Stomach (tissue), 4 donors: ENCODE measurements around the gene FASTKD1.
"Not testable (repeated sequence)": the region's sequence is repeated elsewhere in the genome, so short reads cannot be mapped to it uniquely, and the experiment has no call there.

Source experiments
- EP300 ChIP-seq: sonication (generic); formaldehyde crosslinking; IDR thresholded peaks from one replicate; pipeline ENCODE4 v1.6.1; 2017; ENCODE audit warnings: antibody characterized with exemption
- POLR2A ChIP-seq, 4 donors: fragments of 450-650 bp; IDR thresholded peaks; one replicate each; pipeline ENCODE4 v1.6.1; 2016; ENCODE audit warnings: antibody characterized with exemption in 4 of 4, control low read depth in 2 of 4, mild to moderate bottlenecking in 1 of 4, moderate library complexity in 1 of 4
- POLR2AphosphoS5 ChIP-seq, 3 donors: sonication (generic); formaldehyde crosslinking; IDR thresholded peaks; one replicate each; pipeline ENCODE4 v1.6.1; 2016; ENCODE audit warnings: antibody characterized with exemption in 3 of 3
- TF ChIP-seq, protein P1 (sequence below), 7 experiments: fragments of 450-650 bp in 4 of 7; fragments of 200-600 bp in 3 of 7; sonication (generic) in 3 of 7; IDR thresholded peaks; one replicate each; pipeline ENCODE4 v1.5.1; 2016 to 2019; ENCODE audit warnings: antibody characterized with exemption in 7 of 7, control low read depth in 2 of 7, mild to moderate bottlenecking in 1 of 7

DNA sequence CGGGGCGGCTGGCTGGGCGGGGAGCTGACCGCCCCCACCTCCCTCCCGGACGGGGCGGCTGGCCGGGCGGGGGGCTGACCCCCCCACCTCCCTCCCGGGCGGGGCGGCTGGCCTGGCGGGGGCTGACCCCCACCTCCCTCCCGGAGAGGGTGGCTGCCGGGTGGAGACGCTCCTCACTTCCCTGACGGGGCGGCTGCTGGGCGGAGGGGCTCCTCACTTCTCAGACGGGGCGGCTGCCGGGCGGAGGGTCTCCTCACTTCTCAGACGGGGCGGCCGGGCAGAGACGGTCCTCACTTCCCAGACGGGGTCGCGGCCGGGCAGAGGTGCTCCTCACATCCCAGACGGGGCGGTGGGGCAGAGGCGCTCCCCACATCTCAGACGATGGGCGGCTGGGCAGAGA, 1.6 kb upstream of the FASTKD1 start:
- TF ChIP-seq, protein P1, sequence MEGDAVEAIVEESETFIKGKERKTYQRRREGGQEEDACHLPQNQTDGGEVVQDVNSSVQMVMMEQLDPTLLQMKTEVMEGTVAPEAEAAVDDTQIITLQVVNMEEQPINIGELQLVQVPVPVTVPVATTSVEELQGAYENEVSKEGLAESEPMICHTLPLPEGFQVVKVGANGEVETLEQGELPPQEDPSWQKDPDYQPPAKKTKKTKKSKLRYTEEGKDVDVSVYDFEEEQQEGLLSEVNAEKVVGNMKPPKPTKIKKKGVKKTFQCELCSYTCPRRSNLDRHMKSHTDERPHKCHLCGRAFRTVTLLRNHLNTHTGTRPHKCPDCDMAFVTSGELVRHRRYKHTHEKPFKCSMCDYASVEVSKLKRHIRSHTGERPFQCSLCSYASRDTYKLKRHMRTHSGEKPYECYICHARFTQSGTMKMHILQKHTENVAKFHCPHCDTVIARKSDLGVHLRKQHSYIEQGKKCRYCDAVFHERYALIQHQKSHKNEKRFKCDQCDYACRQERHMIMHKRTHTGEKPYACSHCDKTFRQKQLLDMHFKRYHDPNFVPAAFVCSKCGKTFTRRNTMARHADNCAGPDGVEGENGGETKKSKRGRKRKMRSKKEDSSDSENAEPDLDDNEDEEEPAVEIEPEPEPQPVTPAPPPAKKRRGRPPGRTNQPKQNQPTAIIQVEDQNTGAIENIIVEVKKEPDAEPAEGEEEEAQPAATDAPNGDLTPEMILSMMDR (IDR thresholded peaks at IDR 0.05), result not testable (repeated sequence)
- not testable (repeated sequence) for TF ChIP-seq POLR2A (IDR thresholded peaks at IDR 0.05); EP300; POLR2AphosphoS5 (IDR thresholded peaks at IDR 0.05)
